WTC11 (cell line): ENCODE results near the gene RAC3. TPM values are rescaled to one million over a fixed set of nuclear protein-coding genes. Genes with fewer than 3 reads are reported as not detected.
A peak's percentile ranks its signal among the peaks of the same experiment; 100 is the strongest.

Experiments used
- ATAC-seq: fragments of 200-7000 bp; cut with Tn5 transposase; 2 replicates; pipeline ENCODE4 v1.10.0; 2021; ENCODE audit warnings: mild to moderate bottlenecking, moderate library complexity
- CTCF ChIA-PET: fragments of 300-600 bp; sonication (Branson Sonifier 250); formaldehyde crosslinking; loops from one replicate; lab custom pipeline; 2021; ENCODE audit warnings: antibody characterized with exemption; lab: Charles Lee
- POLR2A ChIA-PET: fragments of 350-600 bp; sonication (Branson Sonifier 250); formaldehyde crosslinking; loops from one replicate; lab custom pipeline; 2021; ENCODE audit warnings: antibody characterized with exemption; lab: Charles Lee
- DNase-seq: peaks from one replicate; pipeline ENCODE4 v3.0.0; 2021; ENCODE audit warnings: low spot score
- H3K27ac Mint-ChIP-seq: 2 replicates; pipeline ENCODE4 v1.8.0; 2021; ENCODE audit warnings: mixed read lengths
- H3K27me3 Mint-ChIP-seq: 2 replicates; pipeline ENCODE4 v1.8.0; 2021; ENCODE audit warnings: low read depth, mild to moderate bottlenecking, moderate library complexity, mixed read lengths
- H3K36me3 Mint-ChIP-seq: 2 replicates; pipeline ENCODE4 v1.8.0; 2021; ENCODE audit warnings: mixed read lengths
- H3K4me1 Mint-ChIP-seq: 2 replicates; pipeline ENCODE4 v1.8.0; 2022; ENCODE audit warnings: mixed read lengths
- H3K4me3 Mint-ChIP-seq: 2 replicates; pipeline ENCODE4 v1.8.0; 2021; ENCODE audit warnings: mild to moderate bottlenecking, moderate library complexity, mixed read lengths
- H3K9me3 Mint-ChIP-seq: 2 replicates; pipeline ENCODE4 v1.8.0; 2021; ENCODE audit warnings: mixed read lengths
- ARID4B ChIP-seq: sonication (generic); formaldehyde crosslinking; IDR thresholded peaks from 2 replicates; pipeline ENCODE4 v1.8.0; 2023; ENCODE audit warnings: missing genetic modification reagents, mild to moderate bottlenecking, borderline replicate concordance
- ATF3 ChIP-seq: sonication (generic); formaldehyde crosslinking; conservative IDR thresholded peaks from 2 replicates; pipeline ENCODE4 v1.8.1; 2022; ENCODE audit warnings: mild to moderate bottlenecking, missing genetic modification reagents
- CBFB ChIP-seq: sonication (generic); formaldehyde crosslinking; IDR thresholded peaks from 2 replicates; pipeline ENCODE4 v1.8.1; 2022; ENCODE audit warnings: mild to moderate bottlenecking, low read depth, missing genetic modification reagents
- CTCF ChIP-seq: fragments of 200-600 bp; IDR thresholded peaks from 2 replicates; pipeline ENCODE4 v1.8.0; 2022; ENCODE audit warnings: antibody characterized with exemption
- ELF4 ChIP-seq: sonication (generic); formaldehyde crosslinking; IDR thresholded peaks from 2 replicates; pipeline ENCODE4 v1.8.1; 2022; ENCODE audit warnings: low read depth, mild to moderate bottlenecking, moderate library complexity, missing genetic modification reagents
- EMX1 ChIP-seq: fragments of 250-450 bp; sonication (Bioruptor Pico); IDR thresholded peaks from 2 replicates; pipeline ENCODE4 v1.8.0; 2021; ENCODE audit warnings: mild to moderate bottlenecking
- ERG ChIP-seq: fragments of 250-450 bp; sonication (Bioruptor Pico); IDR thresholded peaks from 2 replicates; pipeline ENCODE4 v1.8.0; 2021; ENCODE audit warnings: mild to moderate bottlenecking
- GABPB1 ChIP-seq: sonication (generic); formaldehyde crosslinking; IDR thresholded peaks from 2 replicates; pipeline ENCODE4 v1.8.1; 2023; ENCODE audit warnings: mild to moderate bottlenecking, missing genetic modification reagents
- JAZF1 ChIP-seq: fragments of 250-450 bp; sonication (Bioruptor Pico); IDR thresholded peaks from 2 replicates; pipeline ENCODE4 v1.9.0; 2021; ENCODE audit warnings: moderate library complexity, mild to moderate bottlenecking, inconsistent platforms
- NFE2L1 ChIP-seq: sonication (generic); formaldehyde crosslinking; IDR thresholded peaks from 2 replicates; pipeline ENCODE4 v1.8.1; 2023; ENCODE audit warnings: missing genetic modification reagents
- PREB ChIP-seq: sonication (generic); formaldehyde crosslinking; IDR thresholded peaks from 2 replicates; pipeline ENCODE4 v1.8.1; 2022; ENCODE audit warnings: mild to moderate bottlenecking, missing genetic modification reagents, moderate library complexity, borderline replicate concordance
- RORB ChIP-seq: fragments of 250-450 bp; sonication (Bioruptor Pico); IDR thresholded peaks from 2 replicates; pipeline ENCODE4 v1.9.0; 2021; ENCODE audit warnings: mild to moderate bottlenecking
- TCF7 ChIP-seq: sonication (generic); formaldehyde crosslinking; IDR thresholded peaks from 2 replicates; pipeline ENCODE4 v1.8.0; 2022; ENCODE audit warnings: mild to moderate bottlenecking, low read depth, missing genetic modification reagents, moderate library complexity
- TP53 ChIP-seq: sonication (generic); formaldehyde crosslinking; IDR thresholded peaks from 2 replicates; pipeline ENCODE4 v1.8.1; 2023; ENCODE audit warnings: mild to moderate bottlenecking, missing genetic modification reagents
- USF2 ChIP-seq: sonication (generic); formaldehyde crosslinking; IDR thresholded peaks from 2 replicates; pipeline ENCODE4 v1.8.1; 2023; ENCODE audit warnings: mild to moderate bottlenecking, missing genetic modification reagents, moderate library complexity
- ZNF219 ChIP-seq: sonication (generic); formaldehyde crosslinking; IDR thresholded peaks from 2 replicates; pipeline ENCODE4 v1.8.0; 2023; ENCODE audit warnings: missing genetic modification reagents, mild to moderate bottlenecking, borderline replicate concordance
- ZNF263 ChIP-seq: sonication (generic); formaldehyde crosslinking; IDR thresholded peaks from 2 replicates; pipeline ENCODE4 v1.8.1; 2022; ENCODE audit warnings: low read depth, mild to moderate bottlenecking, moderate library complexity, missing genetic modification reagents
- ZNF425 ChIP-seq: fragments of 250-450 bp; sonication (Bioruptor Pico); conservative IDR thresholded peaks from 2 replicates; pipeline ENCODE4 v1.9.0; 2021; ENCODE audit warnings: mild to moderate bottlenecking
- ZNF512 ChIP-seq: sonication (generic); formaldehyde crosslinking; IDR thresholded peaks from 2 replicates; pipeline ENCODE4 v1.8.1; 2022; ENCODE audit warnings: missing genetic modification reagents, borderline replicate concordance
- total RNA-seq: library from RNA; stranded (reverse); gene quantifications from 3 replicates; pipeline ENCODE4 v1.2.3, GENCODE V29; 2021

Gene RAC3
- total RNA-seq, 1 experiment from 2014 or later = 163 TPM

GRCh38 chr17:82028966-82029365 lies 2.5 kb upstream of the RAC3 start (continued):
- no peak for TF ChIP-seq ZNF425 (CRISPR knock-in tag)
- TF ChIP-seq ARID4B = no peak
- no peak for TF ChIP-seq ELF4 (CRISPR knock-in tag)
- no peak for TF ChIP-seq ERG (CRISPR knock-in tag)
- no peak for TF ChIP-seq ATF3 (CRISPR knock-in tag)
- no peak for TF ChIP-seq ZNF512 (CRISPR knock-in tag)
- TF ChIP-seq ZNF263 (CRISPR knock-in tag) = no peak
- no peak for TF ChIP-seq PREB
- TF ChIP-seq TP53 (CRISPR knock-in tag) = no peak

- CTCF ChIA-PET = interaction anchor here (1.3 to 5.7 kb wide), 20 partner anchors 9 to 207 kb away, joined by 4 to 119 read pairs (median 12); partner anchors contain the start of genes CENPX, DCXR, GPS1 and LRRC45
- no peak overlapping the region for H3K27ac Mint-ChIP-seq
- ATAC-seq = no peak
- peak overlapping the region; percentile 30; the same call in 1 of the 2 replicates for H3K4me3 Mint-ChIP-seq
- H3K9me3 Mint-ChIP-seq = no peaks in the 10 kb centered on the region
- DNase-seq = no peak
- H3K27me3 Mint-ChIP-seq = no peaks in the 10 kb centered on the region; the same call in 1 of the 2 replicates
- no peaks in the 10 kb centered on the region for H3K36me3 Mint-ChIP-seq
- POLR2A ChIA-PET = interaction anchor here (1.1 kb wide), 1 partner anchor 31 kb away, joined by 3 read pairs; no protein-coding TSS in a partner anchor
- H3K4me1 Mint-ChIP-seq = peaks cover 8% of the 10 kb centered on the region
- no peak for TF ChIP-seq TCF7 (CRISPR knock-in tag)
- TF ChIP-seq EMX1 (CRISPR knock-in tag) = no peak
- TF ChIP-seq ELF4 (CRISPR knock-in tag) = no peak
- no peak for TF ChIP-seq TP53 (CRISPR knock-in tag)
- TF ChIP-seq CBFB = no peak
- no peak for TF ChIP-seq RORB (CRISPR knock-in tag)
- TF ChIP-seq NFE2L1 = no peak
- no peak for TF ChIP-seq GABPB1 (CRISPR knock-in tag)
- no peak for TF ChIP-seq ZNF219 (CRISPR knock-in tag)
- no peak for TF ChIP-seq JAZF1 (CRISPR knock-in tag)
- no peak for TF ChIP-seq USF2 (CRISPR knock-in tag)
- no peak for TF ChIP-seq ZNF512 (CRISPR knock-in tag)
- TF ChIP-seq CTCF = no peak
Measured at GRCh38 chr17:82029391-82029790, 2.1 kb upstream of the RAC3 start.
